Measurements from ENCODE around the gene SCG5.

DNA sequence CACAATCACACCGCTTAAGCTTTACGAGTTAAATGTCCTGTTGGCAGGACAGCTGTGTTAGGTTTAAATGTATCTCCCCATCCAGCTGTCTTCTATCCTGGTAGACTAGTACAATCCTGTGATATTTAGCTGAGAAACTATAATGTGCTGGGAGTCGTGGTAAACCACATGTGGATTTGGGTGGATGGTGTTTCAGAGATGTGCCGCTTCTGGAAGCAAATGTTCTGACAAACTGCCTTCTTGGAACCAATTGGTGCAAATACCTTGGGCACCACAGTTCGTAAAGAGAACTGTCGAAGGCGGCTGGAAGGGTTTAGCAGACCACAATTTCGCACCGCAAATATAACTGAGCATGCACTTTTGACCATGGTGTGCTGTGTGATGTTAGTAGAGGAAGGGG, 15.0 kb downstream of the SCG5 start:
- no peak for TF ChIP-seq CTCF (conservative IDR thresholded peaks at IDR 0.05; ENCODE audit: low read length)
- TF ChIP-seq EZH2phosphoT487 (IDR thresholded peaks at IDR 0.05; ENCODE audit: borderline replicate concordance) = no peak
